ENCODE results near the gene CEBPZ. TPM values are rescaled to one million over a fixed set of nuclear protein-coding genes. Genes with fewer than 3 reads are reported as not detected.

Gene CEBPZ
- total and polyA plus RNA-seq, 10 of the 15 experiments (the other 5 are each of a cell fraction or from before 2014, with no cell fraction given) = 29.4 to 89.2 (median 49.5) TPM

DNA sequence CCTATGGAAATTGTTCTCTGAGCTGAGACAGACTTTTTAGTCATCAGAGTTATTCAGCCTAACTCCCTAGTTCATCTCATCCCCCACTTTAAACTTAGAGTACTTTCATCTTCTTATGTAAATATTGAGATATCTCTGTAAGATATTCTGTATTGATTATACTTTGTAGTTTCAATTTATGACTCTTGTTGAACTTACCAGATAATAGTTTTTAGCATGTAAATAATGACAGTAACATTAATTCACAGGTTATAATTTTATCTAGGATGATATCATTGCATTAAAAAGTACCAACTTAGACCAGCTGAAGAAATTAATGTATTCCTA is 59.8 kb downstream of the CEBPZ start:
- Histone ChIP-seq H3K4me3 (no peak overlapping the region), H3K79me2 (ENCODE audit: control insufficient read depth, insufficient read depth, low read length) (no peaks in the 10 kb centered on the region), H2AFZ (ENCODE audit: control insufficient read depth, low read depth, low read length) (no peak overlapping the region), H3K4me1 (ENCODE audit: control insufficient read depth, insufficient read depth, low read length) (no peaks in the 10 kb centered on the region), H3K9me3 (replicated peaks; ENCODE audit: control insufficient read depth, insufficient read depth, low read length) (no peaks in the 10 kb centered on the region), H4K20me1 (ENCODE audit: control insufficient read depth, insufficient read depth) (no peaks in the 10 kb centered on the region), H3K27me3 (replicated peaks in 1 of 2; ENCODE audit: control insufficient read depth in 2 of 2, insufficient read depth in 2 of 2, low read length in 1 of 2) (no peaks in the 10 kb centered on the region), H3K27ac (ENCODE audit: control insufficient read depth, insufficient read depth) (no peak overlapping the region), H3K36me3 (ENCODE audit: control insufficient read depth in 2 of 2, insufficient read depth in 2 of 2, low read length in 1 of 2) (no peaks in the 10 kb centered on the region), H3K4me2 (ENCODE audit: control insufficient read depth, insufficient read depth) (no peak overlapping the region), H3K9ac (ENCODE audit: control insufficient read depth, insufficient read depth, low read length) (no peak overlapping the region)
- intact Hi-C loops (cut with micrococcal nuclease; ENCODE audit: unreplicated experiment) = no loop called here
- no peak for FAIRE-seq
- CTCF ChIA-PET = interaction anchor here (0.6 to 1.1 kb wide), 3 partner anchors 41 to 205 kb away, joined by 3 to 4 read pairs (median 3); no protein-coding TSS in a partner anchor
- ATAC-seq = no peak
- BruUV-seq (replicated peaks) = no TSS peak
- POLR2A ChIA-PET = interaction anchor here (1.0 kb wide), 1 partner anchor 15 kb away, joined by 3 read pairs; the partner anchor contains the start of gene EIF2AK2
- SMC1A ChIA-PET (ENCODE audit: uncharacterized antibody, unreplicated experiment) = interaction anchor here (0.6 to 1.5 kb wide), 2 partner anchors 67 to 706 kb away, joined by 3 read pairs; no protein-coding TSS in a partner anchor
- in situ Hi-C loops (cut with MboI) = no loop called here
- TF ChIP-seq HSF1 (IDR thresholded peaks at IDR 0.05; ENCODE audit: low read depth, low read length) (no peak), SPI1 (IDR thresholded peaks at IDR 0.05; ENCODE audit: borderline replicate concordance, insufficient read depth, low read depth, low read length) (no peak), CUX1 (IDR thresholded peaks at IDR 0.05; ENCODE audit: insufficient replicate concordance, low read depth, low read length) (no peak), POLR2AphosphoS2 (IDR thresholded peaks at IDR 0.05; ENCODE audit: low read depth, low read length) (no peak)
- TF ChIP-seq, protein P1, sequence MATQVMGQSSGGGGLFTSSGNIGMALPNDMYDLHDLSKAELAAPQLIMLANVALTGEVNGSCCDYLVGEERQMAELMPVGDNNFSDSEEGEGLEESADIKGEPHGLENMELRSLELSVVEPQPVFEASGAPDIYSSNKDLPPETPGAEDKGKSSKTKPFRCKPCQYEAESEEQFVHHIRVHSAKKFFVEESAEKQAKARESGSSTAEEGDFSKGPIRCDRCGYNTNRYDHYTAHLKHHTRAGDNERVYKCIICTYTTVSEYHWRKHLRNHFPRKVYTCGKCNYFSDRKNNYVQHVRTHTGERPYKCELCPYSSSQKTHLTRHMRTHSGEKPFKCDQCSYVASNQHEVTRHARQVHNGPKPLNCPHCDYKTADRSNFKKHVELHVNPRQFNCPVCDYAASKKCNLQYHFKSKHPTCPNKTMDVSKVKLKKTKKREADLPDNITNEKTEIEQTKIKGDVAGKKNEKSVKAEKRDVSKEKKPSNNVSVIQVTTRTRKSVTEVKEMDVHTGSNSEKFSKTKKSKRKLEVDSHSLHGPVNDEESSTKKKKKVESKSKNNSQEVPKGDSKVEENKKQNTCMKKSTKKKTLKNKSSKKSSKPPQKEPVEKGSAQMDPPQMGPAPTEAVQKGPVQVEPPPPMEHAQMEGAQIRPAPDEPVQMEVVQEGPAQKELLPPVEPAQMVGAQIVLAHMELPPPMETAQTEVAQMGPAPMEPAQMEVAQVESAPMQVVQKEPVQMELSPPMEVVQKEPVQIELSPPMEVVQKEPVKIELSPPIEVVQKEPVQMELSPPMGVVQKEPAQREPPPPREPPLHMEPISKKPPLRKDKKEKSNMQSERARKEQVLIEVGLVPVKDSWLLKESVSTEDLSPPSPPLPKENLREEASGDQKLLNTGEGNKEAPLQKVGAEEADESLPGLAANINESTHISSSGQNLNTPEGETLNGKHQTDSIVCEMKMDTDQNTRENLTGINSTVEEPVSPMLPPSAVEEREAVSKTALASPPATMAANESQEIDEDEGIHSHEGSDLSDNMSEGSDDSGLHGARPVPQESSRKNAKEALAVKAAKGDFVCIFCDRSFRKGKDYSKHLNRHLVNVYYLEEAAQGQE (IDR thresholded peaks at IDR 0.05; ENCODE audit: low read depth, low read length) = no peak
- TF ChIP-seq, protein P2, sequence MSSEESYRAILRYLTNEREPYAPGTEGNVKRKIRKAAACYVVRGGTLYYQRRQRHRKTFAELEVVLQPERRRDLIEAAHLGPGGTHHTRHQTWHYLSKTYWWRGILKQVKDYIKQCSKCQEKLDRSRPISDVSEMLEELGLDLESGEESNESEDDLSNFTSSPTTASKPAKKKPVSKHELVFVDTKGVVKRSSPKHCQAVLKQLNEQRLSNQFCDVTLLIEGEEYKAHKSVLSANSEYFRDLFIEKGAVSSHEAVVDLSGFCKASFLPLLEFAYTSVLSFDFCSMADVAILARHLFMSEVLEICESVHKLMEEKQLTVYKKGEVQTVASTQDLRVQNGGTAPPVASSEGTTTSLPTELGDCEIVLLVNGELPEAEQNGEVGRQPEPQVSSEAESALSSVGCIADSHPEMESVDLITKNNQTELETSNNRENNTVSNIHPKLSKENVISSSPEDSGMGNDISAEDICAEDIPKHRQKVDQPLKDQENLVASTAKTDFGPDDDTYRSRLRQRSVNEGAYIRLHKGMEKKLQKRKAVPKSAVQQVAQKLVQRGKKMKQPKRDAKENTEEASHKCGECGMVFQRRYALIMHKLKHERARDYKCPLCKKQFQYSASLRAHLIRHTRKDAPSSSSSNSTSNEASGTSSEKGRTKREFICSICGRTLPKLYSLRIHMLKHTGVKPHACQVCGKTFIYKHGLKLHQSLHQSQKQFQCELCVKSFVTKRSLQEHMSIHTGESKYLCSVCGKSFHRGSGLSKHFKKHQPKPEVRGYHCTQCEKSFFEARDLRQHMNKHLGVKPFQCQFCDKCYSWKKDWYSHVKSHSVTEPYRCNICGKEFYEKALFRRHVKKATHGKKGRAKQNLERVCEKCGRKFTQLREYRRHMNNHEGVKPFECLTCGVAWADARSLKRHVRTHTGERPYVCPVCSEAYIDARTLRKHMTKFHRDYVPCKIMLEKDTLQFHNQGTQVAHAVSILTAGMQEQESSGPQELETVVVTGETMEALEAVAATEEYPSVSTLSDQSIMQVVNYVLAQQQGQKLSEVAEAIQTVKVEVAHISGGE (CRISPR knock-in tag; IDR thresholded peaks at IDR 0.05) = no peak
- no peak for DNase-seq (ENCODE audit: low read depth, low spot score)
- RAD21 ChIA-PET (ENCODE audit: unreplicated experiment) = no interaction called here
